ENCODE data around the gene AGBL4.

DNA sequence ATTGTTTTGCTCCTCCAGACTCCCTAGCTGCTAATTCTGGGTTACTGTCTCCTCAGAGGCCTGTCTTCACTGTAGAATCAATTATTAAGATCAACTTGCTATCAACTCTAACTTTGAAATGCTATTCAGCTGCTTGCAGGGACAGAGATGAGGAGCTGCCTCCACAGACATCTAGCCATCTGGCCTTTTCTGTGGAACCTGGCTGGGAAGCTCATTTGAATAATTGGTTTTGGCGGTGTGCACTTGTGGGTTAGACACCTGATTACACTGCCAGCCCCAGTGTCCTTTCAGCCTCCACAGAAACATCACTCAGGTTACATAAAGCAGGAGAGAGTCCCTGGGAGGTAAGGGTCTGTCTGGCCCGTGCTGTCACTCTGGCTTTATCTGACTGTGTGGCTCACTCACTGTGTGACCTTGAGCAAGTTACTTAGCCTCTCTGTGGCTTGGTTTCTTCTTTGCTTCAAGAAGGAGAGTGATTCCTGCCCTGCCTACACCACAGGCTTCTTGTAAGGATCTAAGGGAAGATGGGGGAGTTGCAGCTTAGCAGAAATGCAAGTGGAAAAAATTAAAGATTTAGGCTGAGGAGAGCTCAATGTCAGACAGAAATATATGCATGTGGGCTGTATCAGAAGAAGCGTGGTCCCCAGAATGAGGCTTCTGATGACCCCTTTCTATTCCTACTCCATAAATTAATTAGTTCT, 1378.7 kb downstream of the AGBL4 start:
- TF ChIP-seq CEBPB (IDR thresholded peaks at IDR 0.05; ENCODE audit: low read depth, low read length) (no peak), RAD21 (IDR thresholded peaks at IDR 0.05; ENCODE audit: low read length) (no peak), MAZ (IDR thresholded peaks at IDR 0.05; ENCODE audit: borderline replicate concordance, low read depth, low read length) (no peak), RFX5 (IDR thresholded peaks at IDR 0.05; ENCODE audit: low read depth, low read length) (no peak), CHD1 (IDR thresholded peaks at IDR 0.05; ENCODE audit: low read depth, low read length) (no peak)
- TF ChIP-seq, protein P1, sequence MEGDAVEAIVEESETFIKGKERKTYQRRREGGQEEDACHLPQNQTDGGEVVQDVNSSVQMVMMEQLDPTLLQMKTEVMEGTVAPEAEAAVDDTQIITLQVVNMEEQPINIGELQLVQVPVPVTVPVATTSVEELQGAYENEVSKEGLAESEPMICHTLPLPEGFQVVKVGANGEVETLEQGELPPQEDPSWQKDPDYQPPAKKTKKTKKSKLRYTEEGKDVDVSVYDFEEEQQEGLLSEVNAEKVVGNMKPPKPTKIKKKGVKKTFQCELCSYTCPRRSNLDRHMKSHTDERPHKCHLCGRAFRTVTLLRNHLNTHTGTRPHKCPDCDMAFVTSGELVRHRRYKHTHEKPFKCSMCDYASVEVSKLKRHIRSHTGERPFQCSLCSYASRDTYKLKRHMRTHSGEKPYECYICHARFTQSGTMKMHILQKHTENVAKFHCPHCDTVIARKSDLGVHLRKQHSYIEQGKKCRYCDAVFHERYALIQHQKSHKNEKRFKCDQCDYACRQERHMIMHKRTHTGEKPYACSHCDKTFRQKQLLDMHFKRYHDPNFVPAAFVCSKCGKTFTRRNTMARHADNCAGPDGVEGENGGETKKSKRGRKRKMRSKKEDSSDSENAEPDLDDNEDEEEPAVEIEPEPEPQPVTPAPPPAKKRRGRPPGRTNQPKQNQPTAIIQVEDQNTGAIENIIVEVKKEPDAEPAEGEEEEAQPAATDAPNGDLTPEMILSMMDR (conservative IDR thresholded peaks at IDR 0.05; ENCODE audit: low read depth, low read length): no peak
- TF ChIP-seq, protein P2, sequence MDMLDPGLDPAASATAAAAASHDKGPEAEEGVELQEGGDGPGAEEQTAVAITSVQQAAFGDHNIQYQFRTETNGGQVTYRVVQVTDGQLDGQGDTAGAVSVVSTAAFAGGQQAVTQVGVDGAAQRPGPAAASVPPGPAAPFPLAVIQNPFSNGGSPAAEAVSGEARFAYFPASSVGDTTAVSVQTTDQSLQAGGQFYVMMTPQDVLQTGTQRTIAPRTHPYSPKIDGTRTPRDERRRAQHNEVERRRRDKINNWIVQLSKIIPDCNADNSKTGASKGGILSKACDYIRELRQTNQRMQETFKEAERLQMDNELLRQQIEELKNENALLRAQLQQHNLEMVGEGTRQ (IDR thresholded peaks at IDR 0.05; ENCODE audit: low read depth, low read length): no peak
